Renal pelvis (tissue), 4 donors: ENCODE measurements around the gene SPR. TPM values are rescaled to one million over a fixed set of nuclear protein-coding genes. Genes with fewer than 3 reads are reported as not detected.

Experiments used
- DNase-seq: peaks from one replicate; pipeline ENCODE4 v3.0.0-alpha.2; 2013
- polyA plus RNA-seq, 3 donors: library from polyadenylated mRNA; unstranded; fragments of 120-200 nt; gene quantifications; one replicate each; pipeline ENCODE4 v1.2.1, GENCODE V29; 2013; ENCODE audit not compliant: insufficient read length in 3 of 3

SPR gene
- polyA plus RNA-seq, 3 donors: 11.0 to 13.0 (median 12.1) TPM

DNA sequence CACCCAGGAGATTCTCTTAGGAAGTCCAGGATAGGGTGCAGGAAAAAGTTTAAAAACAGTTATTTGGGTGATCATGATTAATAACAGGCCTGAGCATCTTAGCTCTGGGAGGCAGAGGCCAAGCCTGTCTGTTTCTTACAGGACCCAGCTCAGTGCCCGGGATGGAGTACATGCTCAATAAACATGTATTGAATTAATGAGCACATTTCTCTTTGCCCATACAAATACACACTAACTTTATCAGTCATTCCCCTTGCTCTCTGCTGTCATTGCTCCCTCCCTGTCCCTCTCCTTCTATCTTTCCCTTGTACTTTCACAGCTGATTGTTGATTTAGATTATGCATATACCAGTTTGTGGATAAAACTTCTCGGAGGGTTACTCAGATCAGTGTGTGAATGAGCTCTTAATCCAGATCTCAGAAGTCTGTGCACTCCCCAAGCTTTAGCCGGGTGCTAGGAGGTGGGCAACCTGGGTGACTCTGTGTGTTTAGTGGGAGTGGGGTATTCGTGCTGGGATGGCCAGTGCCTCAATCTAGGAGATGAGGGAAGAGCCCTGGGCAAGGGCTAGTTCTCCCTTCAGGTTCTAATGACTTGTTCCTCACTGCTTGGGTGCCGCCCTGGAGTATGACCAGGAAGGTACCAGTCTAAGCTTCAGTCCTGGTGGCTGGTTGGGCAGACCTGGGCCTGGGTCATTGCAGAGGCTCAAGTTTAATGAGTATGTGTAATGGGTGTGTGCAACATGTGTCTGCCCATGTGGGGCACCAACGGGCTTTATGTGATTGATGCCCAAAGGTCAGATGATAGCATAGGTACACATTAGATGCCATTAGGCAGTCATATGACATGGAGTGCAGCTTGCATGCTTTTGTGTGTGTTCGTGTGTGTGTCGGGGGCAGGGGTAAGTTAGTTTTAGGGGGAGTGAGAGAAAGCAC lies 40.7 kb downstream of the SPR start:
- DNase-seq: no peak

DNA sequence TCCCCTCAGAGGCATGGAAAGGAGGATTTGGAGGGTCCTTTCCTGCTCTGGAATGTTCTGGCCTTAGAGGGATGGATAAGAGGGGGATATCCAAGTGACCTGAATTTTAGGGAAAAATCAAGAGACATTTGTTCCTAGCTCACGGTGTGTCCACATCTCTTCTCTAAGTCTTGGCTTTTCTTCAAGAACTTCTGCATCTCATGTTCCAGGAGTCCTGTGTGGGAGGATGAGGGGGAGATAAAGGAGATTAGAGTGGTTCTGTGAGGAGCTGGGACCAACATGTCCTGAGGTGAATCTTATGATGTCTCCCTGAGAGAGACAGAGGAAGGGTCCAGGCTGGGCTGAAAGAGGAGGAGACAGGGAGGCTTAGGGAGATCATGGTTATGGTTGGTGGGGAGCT lies 41.8 kb downstream of the SPR start:
- no peak for DNase-seq

DNA sequence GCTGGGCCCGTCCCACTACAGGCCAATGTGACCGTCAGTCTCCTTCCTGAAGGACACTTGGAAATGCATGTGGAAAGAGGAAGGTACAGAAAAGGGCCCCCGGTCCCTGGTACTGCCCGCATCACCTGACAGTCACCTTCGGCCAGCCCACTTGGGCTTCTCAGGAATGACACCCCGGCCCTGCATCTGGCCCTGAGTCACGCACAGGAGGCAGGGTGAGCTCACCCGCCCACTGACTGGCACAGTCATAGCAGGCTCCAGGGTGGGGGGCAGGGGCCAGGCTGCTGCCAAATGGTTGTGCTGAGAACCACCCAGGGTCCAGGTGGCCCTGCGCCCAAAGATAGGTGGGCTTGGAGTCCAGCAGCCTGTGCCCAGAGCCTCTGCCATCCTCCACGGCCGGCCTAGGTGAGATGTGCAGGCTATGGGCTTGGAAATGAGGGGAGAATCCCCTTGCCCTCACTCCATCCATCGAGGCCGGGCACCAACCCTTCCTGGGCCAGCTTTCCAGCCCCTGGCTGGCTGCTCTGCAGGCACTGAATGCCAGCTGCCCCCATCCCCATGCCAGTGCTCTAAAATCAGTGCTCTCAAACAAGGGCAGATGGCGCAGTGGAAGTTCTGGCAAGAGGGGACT lies 44.2 kb downstream of the SPR start:
- no peak for DNase-seq

DNA sequence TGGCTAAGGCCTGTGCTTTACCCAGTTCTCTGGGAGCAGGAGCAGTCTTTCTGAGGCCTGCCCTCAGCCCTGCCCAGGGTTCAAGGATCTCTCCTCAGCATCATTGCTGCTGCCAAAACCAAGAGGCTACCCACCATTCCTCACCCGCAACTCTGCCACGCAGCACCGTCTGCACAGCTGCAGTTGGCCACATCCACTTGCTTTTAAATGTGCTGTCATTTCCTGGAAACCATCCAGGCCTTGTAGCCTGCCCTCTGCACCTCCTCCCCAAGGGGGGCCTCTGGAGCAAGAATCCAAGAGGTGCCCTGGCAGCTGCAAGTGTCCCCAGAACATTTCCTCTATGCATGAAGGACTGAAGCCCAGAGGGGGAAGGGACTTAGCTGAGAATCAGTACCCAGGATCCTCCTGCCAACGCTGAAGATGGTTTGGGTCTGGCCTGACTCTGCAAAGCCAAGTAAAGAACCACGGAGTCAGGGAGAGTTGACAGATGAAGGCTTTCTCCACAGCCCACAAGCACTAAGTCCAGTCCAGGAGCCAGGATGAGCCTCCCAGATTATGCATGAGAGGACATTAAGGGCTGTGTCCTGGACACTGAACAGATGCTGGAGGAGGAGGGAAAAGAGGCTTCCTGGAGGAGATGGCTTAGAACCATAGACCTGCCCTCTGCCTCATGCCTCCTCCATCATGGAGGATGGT lies 45.0 kb downstream of the SPR start:
- DNase-seq: no peak

DNA sequence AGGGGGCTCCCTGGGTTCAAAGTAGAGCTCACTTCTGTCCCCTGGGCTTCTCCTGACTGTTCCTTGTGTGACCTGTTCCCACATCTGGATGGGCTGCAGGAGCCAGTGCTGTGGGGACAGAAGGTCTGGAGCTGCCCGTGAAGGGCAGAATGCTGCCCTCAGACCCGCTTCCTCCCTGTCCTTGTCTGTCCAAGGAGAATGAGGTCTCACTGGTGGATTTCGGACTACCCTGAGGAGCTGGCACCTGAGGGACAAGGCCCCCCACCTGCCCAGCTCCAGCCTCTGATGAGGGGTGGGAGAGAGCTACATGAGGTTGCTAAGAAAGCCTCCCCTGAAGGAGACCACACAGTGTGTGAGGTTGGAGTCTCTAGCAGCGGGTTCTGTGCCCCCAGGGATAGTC lies 45.6 kb downstream of the SPR start:
- DNase-seq: no peak

DNA sequence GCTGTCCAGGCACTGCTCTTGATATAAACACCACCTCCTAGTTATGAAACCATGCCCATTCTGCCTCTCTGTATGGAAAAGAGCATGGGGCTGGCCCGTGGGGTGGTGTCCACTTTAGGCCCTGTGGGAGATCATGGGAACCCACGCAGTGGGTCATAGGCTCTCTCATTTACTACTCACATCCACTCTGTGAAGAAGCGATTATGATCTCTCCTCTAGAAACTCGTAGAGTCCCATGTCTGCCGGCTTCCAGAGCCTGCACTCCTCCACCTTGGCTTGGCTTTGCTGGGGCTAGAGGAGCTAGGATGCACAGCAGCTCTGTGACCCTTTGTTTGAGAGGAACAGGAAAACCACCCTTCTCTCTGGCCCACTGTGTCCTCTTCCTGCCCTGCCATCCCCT lies 46.0 kb downstream of the SPR start:
- DNase-seq: no peak

DNA sequence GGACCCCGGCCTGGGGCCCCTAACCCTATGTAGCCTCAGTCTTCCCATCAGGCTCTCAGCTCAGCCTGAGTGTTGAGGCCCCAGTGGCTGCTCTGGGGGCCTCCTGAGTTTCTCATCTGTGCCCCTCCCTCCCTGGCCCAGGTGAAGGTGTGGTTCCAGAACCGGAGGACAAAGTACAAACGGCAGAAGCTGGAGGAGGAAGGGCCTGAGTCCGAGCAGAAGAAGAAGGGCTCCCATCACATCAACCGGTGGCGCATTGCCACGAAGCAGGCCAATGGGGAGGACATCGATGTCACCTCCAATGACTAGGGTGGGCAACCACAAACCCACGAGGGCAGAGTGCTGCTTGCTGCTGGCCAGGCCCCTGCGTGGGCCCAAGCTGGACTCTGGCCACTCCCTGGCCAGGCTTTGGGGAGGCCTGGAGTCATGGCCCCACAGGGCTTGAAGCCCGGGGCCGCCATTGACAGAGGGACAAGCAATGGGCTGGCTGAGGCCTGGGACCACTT lies 46.5 kb downstream of the SPR start:
- DNase-seq: no peak

DNA sequence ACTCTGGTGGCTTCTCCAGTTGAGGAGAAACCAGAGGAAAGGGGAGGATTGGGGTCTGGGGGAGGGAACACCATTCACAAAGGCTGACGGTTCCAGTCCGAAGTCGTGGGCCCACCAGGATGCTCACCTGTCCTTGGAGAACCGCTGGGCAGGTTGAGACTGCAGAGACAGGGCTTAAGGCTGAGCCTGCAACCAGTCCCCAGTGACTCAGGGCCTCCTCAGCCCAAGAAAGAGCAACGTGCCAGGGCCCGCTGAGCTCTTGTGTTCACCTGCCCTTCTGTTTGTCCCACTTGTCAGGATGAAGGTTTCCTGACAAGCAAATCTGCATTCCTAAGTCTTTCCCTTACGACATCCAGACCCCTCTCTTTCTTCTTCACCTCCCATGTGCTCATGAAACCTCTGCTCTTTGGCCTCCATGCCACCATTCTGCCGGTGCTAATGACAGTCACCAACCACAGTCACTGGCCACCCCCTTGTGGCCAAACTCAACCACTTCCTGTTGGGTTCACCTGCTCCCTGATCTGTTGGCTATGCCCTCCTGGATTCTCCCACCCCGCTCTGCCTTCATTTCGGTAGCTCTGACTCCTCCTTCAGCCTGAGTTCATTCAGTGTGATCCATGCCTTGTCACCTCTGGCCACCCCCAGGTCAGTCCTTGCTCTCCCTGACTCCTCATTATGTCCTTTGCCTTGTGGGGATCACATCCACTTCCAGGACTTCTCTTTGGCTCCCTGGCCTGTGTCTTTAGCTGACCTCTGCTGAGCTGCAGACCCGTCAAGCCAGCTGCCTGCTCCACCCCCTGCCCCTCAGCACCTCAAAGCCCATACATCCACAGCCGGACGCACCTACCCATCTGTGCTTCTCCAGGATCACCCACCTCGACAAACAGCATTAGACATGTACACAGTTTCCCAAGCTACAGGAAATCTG lies 47.7 kb downstream of the SPR start:
- no peak for DNase-seq

DNA sequence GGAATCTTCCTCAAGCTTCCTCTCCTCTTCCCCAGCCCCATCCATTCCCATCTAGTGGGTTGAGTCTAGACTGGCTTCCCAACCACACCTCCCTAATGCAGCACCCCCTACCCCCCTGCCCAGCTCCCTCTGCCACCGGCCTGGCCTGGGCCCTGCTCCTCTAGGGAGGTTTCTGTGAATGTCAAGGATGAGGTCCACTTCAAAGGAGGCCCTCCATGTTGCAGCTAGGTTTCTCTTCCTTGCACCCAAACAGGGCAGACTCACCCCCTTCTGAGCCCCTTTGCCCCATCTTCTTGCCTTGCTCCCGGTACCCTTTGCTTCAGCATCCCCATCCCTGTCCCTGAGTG lies 48.4 kb downstream of the SPR start:
- no peak for DNase-seq

DNA sequence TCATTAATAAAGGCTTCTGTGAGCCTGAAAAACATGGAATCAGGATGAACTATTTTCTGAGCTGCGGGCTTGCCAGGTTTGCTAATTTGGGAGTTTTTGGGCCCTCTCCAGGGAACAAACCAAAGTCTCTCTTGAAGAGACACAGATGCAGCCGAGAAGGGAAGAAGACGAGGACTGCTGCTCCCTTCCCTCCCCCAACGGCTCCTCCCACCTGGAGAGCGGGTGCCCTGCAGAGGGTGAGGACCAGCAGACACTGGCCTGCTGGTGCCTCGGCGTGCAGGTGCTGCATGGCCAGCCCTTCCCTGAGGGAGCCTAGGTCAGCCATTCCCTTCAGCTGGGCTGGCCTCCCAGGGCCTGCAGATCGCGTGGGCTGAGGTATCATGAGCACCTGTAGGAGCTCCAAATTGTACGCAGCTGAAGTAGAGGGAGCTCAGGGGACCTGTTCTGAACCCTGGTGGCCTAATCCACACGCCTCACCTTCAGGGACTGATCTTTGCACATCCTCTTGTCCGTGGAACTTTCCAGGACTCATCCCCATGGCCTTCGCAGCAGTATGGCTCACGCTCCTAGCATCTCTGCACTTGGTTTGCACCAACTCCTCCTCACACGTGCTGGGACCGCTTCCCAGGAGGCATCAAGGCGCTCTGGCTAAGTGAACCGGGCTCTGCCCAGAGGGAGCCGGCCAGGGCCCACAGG lies 49.6 kb downstream of the SPR start:
- no peak for DNase-seq

DNA sequence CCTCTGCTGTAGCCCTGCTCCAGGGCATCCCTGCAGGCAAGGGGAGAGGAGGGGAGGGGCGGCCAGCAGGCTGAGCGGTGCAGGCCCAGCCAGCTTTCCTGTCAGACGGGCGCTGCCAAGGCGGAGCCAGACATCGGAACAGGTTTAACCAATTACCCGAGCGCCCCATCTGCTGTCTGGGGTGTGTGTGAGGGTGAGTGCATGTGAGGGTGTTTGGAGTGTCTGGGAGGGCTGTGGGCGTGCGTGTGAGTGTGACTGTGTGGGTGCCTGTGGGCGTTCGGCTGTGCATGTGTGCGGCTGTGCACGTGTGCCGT lies 50.1 kb downstream of the SPR start:
- no peak for DNase-seq

DNA sequence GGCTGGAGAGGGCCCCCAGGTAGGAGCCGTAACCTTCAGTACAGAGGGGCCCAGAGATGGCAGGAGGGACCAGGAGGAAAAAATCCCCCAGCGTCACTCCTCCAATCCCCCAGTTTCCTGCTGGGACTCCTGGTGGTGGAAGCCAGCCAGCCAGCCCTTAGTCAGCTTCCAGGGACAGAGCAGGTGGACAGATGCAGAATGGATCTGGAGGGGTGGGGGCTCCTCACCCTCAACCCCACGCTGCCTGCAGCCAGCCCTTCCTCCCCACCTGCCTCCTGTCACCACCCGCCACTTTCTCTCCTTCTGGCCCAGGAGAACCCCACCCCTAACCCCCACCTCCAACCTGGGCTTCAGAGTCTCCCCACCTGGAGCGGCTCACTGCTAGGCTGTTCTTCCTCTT lies 51.2 kb downstream of the SPR start:
- DNase-seq: no peak

DNA sequence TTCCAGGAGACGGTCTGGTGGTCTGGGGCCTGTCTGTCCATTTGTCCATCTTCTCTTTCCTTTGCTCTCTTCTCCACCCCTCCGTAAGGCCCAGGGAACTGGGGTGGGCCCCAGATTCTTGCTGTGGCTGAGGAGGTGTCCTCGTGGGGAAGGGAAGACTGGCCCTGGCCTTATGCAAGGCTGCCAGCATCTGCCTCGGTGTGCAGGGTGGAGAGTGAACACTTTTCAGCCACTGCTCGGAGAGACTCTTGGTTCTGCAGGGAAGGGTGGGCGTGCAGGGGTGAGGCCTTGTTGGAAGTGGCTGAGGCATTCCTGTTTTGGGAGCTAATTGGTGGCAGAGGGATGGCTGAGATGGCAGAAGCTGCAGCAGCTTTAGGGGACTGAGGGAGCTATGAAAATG lies 53.2 kb downstream of the SPR start:
- DNase-seq: no peak

DNA sequence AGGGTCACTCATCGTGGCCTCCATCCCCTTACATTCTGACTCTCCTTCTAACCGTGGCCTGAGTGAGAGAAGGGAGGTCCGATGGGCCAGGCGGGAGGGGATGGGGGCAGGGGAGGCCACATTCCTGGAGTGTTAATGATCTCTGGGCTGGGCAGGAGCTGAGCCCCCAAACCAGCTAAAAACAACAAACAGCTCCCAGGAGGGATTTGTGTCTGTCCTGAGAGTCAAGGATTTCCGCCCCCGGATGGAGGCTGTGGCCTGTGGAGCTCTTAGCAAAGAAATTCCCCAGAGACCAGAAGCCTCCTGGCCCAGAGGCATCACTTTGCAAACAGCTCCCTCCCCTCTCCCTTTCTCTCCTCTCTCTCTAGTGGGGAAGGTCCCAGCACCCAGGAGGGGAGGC lies 53.6 kb downstream of the SPR start:
- DNase-seq: no peak

Other genes starting within 250 kb of the SPR start
- 10 to 100 TPM; 20.0 to 24.6 (median 21.8) TPM for gene EXOC6B, start 61.4 kb upstream of the SPR start, polyA plus RNA-seq
- 10 to 100 TPM; 51.6 to 71.3 (median 56.6) TPM for gene EMX1, start 30.1 kb downstream of the SPR start, polyA plus RNA-seq
- gene SFXN5, start 184.3 kb downstream of the SPR start, polyA plus RNA-seq: 10 to 100 TPM; 28.8 to 32.8 (median 30.1) TPM
- gene RAB11FIP5, start 225.5 kb downstream of the SPR start, polyA plus RNA-seq: 10 to 100 TPM; 45.1 to 54.3 (median 52.9) TPM